ENCODE results near the gene NOL9.

Gene NOL9

DNA sequence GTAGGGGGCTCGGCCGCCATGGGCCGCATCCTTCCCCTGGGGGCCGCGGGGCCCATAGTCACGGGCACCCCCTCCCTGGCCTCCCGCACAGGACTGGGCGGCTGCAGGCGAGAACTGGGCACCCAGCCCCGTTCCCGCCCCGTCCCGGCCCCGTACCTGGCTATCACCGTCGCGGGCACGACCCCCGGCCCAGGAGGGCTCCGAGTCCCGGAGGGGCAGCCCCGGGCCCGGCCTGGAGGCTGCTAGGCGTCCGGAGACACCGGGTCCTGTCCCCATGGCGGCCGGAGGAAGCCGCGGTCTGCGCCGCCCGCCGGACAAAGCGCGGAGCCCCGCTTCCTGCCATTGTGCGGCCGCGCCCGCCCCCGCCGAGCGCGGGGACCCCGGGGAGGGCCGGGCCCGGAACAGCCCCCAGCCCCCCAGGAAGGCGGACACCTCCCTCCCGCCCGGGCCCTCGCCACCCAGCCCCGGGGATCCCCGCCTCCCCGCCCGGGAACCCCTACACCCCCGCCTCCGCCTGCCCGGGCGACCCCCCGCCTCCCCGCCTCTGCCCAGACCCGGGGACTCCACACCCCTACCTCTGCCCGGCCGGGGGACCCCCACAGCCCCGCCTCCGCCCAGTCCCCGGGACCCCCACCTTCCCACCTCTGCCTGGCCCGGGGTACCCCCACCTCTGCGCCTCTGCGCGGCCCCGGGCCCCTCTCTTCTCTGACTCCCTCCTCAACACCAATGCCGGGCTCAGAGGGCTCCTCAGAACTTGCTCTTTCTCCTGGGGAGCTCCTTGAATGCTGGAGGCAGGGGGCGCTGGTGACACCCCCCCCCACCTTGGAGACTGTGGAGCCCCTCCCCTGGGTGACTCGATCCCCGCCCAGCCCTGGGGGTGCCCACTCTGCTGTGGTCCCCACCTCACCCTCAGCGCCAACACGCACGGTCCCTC, 68.9 kb downstream of the NOL9 start:
- Histone ChIP-seq H3K9ac (peak overlapping the region in 7 of 11 experiments; percentile 7 to 65 (median 26); a peak in 6 of 22 replicates), H3K4me2 (peak overlapping the region; percentile 67 to 84 (median 76)), H3K4me3 (peak overlapping the region; percentile 16 to 63 (median 46); a peak in 17 of 20 replicates), H3K27me3 (peaks cover 53 to 85% (median 67%) of the 10 kb centered on the region in 11 experiments), H4K20me1 (peaks cover 0 to 65% (median 24%) of the 10 kb centered on the region in 11 experiments; a peak in 15 of 22 replicates), H3K4me1 (peaks cover 12 to 34% (median 31%) of the 10 kb centered on the region in 10 experiments; a peak in 18 of 20 replicates), H3K36me3 (no peaks in the 10 kb centered on the region), H3K27ac (no peak overlapping the region), H3K9me3 (replicated peaks in 1 of 11) (no peaks in the 10 kb centered on the region)
- TF ChIP-seq Cebpa-rat (IDR thresholded peaks at IDR 0.05): no peak

DNA sequence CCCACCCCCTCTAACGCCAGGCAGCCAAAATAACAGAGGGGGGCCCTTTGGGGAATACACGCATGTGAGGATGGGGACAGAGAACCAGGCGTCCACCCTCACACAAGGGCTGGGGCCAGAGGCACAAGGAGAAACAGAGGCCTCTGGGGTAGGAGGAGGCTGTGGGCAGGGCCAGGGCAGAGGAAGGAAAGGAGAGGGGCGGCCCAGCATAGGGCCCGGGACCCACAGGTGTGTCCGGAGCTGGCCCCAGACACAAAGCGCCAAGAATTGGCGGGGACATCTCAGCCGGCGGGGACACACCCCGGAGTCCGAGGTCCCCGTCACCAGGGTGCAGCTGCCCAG, 69.5 kb downstream of the NOL9 start:
- H3K27me3 ChIP-seq: peaks cover 53 to 85% (median 66%) of the 10 kb centered on the region in 11 experiments
- TF ChIP-seq Cebpa-rat (IDR thresholded peaks at IDR 0.05): no peak
- H4K20me1 ChIP-seq: peaks cover 0 to 63% (median 24%) of the 10 kb centered on the region in 11 experiments; a peak in 15 of 22 replicates
- H3K9me3 ChIP-seq (replicated peaks in 1 of 11): no peaks in the 10 kb centered on the region
- peaks cover 7 to 27% (median 25%) of the 10 kb centered on the region in 10 experiments; a peak in 18 of 20 replicates for H3K4me1 ChIP-seq
- peak overlapping the region; percentile 16 to 63 (median 46); a peak in 16 of 20 replicates for H3K4me3 ChIP-seq
- H3K4me2 ChIP-seq: peak overlapping the region; percentile 67 to 84 (median 76)
- peak overlapping the region in 4 of 11 experiments; percentile 21 to 65 (median 37); a peak in 3 of 22 replicates for H3K9ac ChIP-seq
- no peak overlapping the region for H3K27ac ChIP-seq
- H3K36me3 ChIP-seq: no peaks in the 10 kb centered on the region

DNA sequence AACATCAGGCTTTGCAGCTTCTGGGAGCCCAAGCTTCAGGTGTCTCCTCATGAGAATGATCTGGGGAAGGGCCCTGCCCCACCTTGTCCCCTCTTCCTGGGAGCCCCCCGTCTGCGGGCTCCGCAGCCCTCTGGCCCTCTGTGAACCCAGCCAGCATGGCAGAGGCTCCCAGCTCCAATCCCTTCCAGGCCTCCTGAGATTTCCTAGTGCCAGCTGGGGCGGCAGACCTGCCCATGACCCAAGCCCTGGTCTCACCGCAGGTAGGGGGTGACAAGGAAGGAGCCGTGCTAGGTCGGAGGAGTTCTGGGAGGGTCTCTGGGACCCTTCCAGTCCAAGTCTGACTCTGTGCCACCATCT, 70.6 kb downstream of the NOL9 start:
- Histone ChIP-seq H3K36me3 (no peaks in the 10 kb centered on the region), H3K27ac (no peak overlapping the region), H3K4me3 (no peak overlapping the region), H3K27me3 (peaks cover 53 to 77% (median 66%) of the 10 kb centered on the region in 11 experiments), H4K20me1 (peaks cover 0 to 52% (median 24%) of the 10 kb centered on the region in 11 experiments; a peak in 15 of 22 replicates), H3K9me3 (replicated peaks in 1 of 11) (no peaks in the 10 kb centered on the region), H3K4me2 (no peak overlapping the region), H3K4me1 (peaks cover 5 to 17% (median 14%) of the 10 kb centered on the region in 10 experiments; a peak in 17 of 20 replicates), H3K9ac (no peak overlapping the region)
- TF ChIP-seq Cebpa-rat (IDR thresholded peaks at IDR 0.05): no peak

DNA sequence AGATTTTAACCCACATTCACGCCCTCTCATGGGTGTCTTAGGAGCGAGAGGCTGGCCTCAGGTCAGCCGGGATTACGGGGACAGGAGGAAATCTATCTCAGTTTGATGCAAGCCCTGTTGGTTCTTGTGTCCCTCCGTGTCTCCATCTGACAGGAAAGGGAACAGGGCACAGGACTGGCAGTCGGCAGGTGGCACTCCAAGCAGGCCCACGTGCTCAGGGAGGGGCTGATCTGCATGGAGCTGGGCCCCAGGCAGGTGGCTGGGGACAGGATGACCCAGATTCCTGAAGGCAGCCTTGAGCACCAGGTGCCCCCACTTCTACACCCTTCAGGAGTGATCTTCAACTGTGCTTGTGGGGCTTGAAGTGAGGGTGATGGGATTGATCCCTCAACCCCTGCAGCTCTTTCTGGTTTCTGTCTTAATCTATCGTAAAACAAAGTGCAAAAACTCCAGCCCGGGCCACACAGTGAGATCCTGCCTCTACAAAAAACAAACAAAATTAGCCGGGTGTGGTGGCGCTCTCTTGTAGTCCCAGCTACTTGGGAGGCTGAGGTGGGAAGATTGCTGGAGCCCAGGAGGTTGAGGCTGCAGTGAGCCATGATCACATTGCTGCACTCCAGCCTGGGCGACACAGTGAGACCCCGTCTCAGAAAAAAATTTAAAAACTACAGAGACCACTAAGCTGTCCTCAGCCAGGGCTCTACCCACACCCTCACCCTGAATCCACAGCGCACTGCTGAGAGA, 71.1 kb downstream of the NOL9 start:
- Histone ChIP-seq H4K20me1 (peaks cover 0 to 49% (median 24%) of the 10 kb centered on the region in 11 experiments; a peak in 15 of 22 replicates), H3K4me1 (peaks cover 5 to 17% (median 14%) of the 10 kb centered on the region in 10 experiments; a peak in 16 of 20 replicates), H3K9ac (no peak overlapping the region), H3K36me3 (no peaks in the 10 kb centered on the region), H3K27me3 (peaks cover 53 to 71% (median 63%) of the 10 kb centered on the region in 11 experiments), H3K4me3 (no peak overlapping the region), H3K27ac (no peak overlapping the region), H3K4me2 (no peak overlapping the region), H3K9me3 (replicated peaks in 1 of 11) (no peaks in the 10 kb centered on the region)
- no peak for TF ChIP-seq Cebpa-rat (IDR thresholded peaks at IDR 0.05)

DNA sequence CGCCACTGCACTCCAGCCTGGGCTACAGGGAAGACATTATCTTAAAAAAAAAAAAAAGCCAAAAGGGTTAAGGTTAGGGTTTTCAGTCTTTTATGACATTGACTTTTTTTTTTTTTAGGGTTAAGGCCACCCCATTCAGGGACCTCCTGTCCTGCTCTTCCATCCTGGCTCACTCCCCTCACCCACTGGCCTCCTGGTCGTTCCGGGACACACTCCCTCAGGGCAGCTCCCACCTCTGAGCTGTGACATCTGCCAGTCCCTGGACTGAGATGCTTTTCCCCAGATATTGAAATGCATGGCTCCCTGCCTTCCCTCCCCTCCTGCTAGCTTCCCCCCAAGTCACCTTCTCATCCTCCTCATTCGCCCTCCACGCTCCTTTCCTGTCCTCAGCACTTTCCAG, 72.5 kb downstream of the NOL9 start:
- H3K4me2 ChIP-seq: no peak overlapping the region
- no peaks in the 10 kb centered on the region for H3K36me3 ChIP-seq
- peaks cover 49 to 57% (median 52%) of the 10 kb centered on the region in 11 experiments for H3K27me3 ChIP-seq
- H4K20me1 ChIP-seq: peaks cover 0 to 40% (median 24%) of the 10 kb centered on the region in 11 experiments; a peak in 15 of 22 replicates
- no peak overlapping the region for H3K27ac ChIP-seq
- peaks cover 5 to 17% (median 14%) of the 10 kb centered on the region in 10 experiments; a peak in 16 of 20 replicates for H3K4me1 ChIP-seq
- no peaks in the 10 kb centered on the region for H3K9me3 ChIP-seq (replicated peaks in 1 of 11)
- no peak overlapping the region for H3K9ac ChIP-seq
- H3K4me3 ChIP-seq: no peak overlapping the region
- no peak for TF ChIP-seq Cebpa-rat (IDR thresholded peaks at IDR 0.05)

DNA sequence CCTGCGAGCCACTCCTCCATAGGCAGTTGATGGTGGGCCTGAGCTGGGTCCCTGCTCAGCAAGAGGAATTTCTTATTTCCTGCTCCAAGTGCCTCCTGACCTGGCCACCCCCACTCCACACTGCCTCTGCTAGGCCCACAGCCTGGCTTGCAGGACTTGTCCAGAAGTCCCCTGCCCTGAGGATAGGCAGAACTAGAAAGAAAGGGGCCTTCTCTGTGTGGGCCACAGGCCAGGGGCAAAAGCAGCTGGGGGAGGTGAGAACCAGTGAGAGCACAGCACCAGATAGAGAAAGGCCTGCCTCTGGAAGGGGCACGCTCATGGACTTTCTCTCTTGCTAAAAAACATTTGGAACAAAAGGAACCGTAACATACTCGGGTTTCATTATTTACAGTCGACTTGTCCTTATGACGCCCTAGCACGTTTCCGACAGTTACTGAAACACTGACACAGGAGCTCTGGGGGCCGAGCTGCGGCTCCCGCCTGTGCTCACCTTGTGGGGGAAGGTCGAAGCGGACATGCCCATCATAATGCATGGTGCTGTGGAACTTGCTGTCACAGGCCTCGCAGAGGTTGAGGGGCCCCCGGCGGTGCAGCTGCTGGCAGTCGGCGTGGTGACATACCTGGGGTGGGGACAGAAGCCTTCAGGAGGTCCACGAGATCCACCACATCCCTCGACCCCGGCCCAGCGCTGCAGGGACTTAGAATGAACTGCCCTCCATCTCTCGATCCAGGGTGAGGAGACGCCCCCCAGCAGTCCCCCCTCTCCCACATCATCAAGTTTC, 77.1 kb downstream of the NOL9 start:
- Histone ChIP-seq H3K9me3 (replicated peaks in 1 of 11) (no peaks in the 10 kb centered on the region), H3K36me3 (no peaks in the 10 kb centered on the region), H3K4me1 (no peaks in the 10 kb centered on the region), H4K20me1 (peaks cover 0 to 4% (median 0%) of the 10 kb centered on the region in 11 experiments; a peak in 1 of 22 replicates), H3K4me3 (no peak overlapping the region), H3K27ac (no peak overlapping the region), H3K27me3 (peaks cover 4 to 11% (median 6%) of the 10 kb centered on the region in 11 experiments; a peak in 17 of 22 replicates), H3K4me2 (no peak overlapping the region), H3K9ac (0 out of 22 replicates have a peak overlapping the region, but pooled peaks of 1 of the 11 experiments have one; percentile 13)
- no peak for TF ChIP-seq Cebpa-rat (IDR thresholded peaks at IDR 0.05)

DNA sequence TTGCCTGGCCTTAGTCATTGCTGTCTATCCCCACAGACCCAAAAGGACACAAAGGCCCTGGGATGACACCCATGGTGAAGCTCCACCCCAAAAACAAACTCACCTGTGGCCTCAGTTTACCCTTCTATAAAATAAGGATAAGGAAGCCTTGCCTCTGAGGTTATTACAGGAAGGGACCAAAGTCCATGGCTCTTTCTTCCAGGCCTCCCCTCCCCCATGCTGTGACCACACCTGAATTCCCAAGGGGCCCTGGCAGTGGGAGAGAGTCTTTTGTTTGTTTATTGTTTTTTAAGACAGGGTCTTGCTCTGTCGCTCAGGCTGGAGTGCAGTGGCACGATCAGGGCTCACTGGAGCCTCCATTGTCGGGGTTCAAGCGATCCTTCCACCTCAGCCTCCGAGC, 77.8 kb downstream of the NOL9 start:
- peaks cover 0 to 5% (median 0%) of the 10 kb centered on the region in 11 experiments; a peak in 5 of 22 replicates for H3K27me3 ChIP-seq
- no peaks in the 10 kb centered on the region; a peak in 1 of 22 replicates for H4K20me1 ChIP-seq
- no peaks in the 10 kb centered on the region for H3K36me3 ChIP-seq
- 0 out of 22 replicates have a peak overlapping the region, but pooled peaks of 1 of the 11 experiments have one; percentile 13 for H3K9ac ChIP-seq
- no peak for TF ChIP-seq Cebpa-rat (IDR thresholded peaks at IDR 0.05)
- H3K4me3 ChIP-seq: no peak overlapping the region
- H3K9me3 ChIP-seq (replicated peaks in 1 of 11): no peaks in the 10 kb centered on the region
- H3K27ac ChIP-seq: no peak overlapping the region
- H3K4me2 ChIP-seq: no peak overlapping the region
- no peaks in the 10 kb centered on the region for H3K4me1 ChIP-seq
